ENCODE data around the gene HEMGN.

HEMGN gene

GRCh38 chr9:97921959-97922724, 15.8 kb downstream of the HEMGN start, which contains the start of gene TRMO:
Gene TRMO, minus strand, starts transcription at chr9:97922500. Its CDS starts 7 bp downstream, at chr9:97922493.
- Histone ChIP-seq H3K27me3 (ENCODE audit: control insufficient read depth in 1 of 2, insufficient read depth in 2 of 2, low read length in 2 of 2) (no peaks in the 10 kb centered on the region), H3K9me3 (ENCODE audit: low read length) (no peaks in the 10 kb centered on the region), H3K27ac (ENCODE audit: low read depth, low read length) (peak within 1 kb of the TSS; percentile 79), H3K36me3 (ENCODE audit: insufficient read depth, low read length) (peaks cover 4% of the 10 kb centered on the region), H3K4me3 (ENCODE audit: low read depth in 1 of 2, low read length in 2 of 2) (peak within 1 kb of the TSS; percentile 51 to 73), H3K9ac (ENCODE audit: low read length) (peak within 1 kb of the TSS; percentile 79), H3K4me1 (ENCODE audit: insufficient read depth, low read length) (peaks cover 21% of the 10 kb centered on the region)

DNA sequence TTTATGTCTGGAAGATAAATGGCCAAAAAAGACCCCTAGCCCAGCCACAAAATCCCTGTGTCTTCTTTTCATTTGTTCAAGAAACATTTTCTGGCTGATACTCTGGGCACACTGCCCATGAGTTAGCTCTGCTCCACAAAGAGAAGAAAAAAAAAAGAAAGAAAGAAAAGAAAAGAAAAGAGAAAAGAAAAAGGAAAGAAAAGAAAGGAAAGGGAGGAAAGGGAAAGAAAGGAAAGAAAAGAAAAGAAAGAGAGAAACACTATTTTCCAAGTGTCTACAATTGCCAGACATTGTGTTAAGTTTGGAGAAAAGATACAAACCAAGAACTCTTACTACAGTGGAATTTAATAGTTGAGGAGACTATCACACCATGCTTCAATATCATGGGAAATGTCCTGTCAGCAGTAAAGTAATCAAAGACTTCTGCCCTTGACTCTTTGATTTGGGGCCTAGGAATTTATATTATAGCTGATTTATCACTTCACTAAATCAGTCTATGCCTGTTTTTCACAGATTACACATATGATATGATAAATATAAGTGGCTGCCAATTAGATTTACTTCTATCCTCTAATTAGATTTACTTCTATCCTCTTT, 18.7 kb downstream of the HEMGN start:
- no peak overlapping the region for H3K27ac ChIP-seq (ENCODE audit: low read depth, low read length)
- H3K36me3 ChIP-seq (ENCODE audit: insufficient read depth, low read length) = peaks cover 10% of the 10 kb centered on the region
- no peak overlapping the region for H3K9ac ChIP-seq (ENCODE audit: low read length)
- no peaks in the 10 kb centered on the region for H3K9me3 ChIP-seq (ENCODE audit: low read length)
- H3K27me3 ChIP-seq (ENCODE audit: control insufficient read depth in 1 of 2, insufficient read depth in 2 of 2, low read length in 2 of 2) = no peaks in the 10 kb centered on the region
- H3K4me1 ChIP-seq (ENCODE audit: insufficient read depth, low read length) = peaks cover 21% of the 10 kb centered on the region
- no peak overlapping the region for H3K4me3 ChIP-seq (ENCODE audit: low read depth in 1 of 2, low read length in 2 of 2)

DNA sequence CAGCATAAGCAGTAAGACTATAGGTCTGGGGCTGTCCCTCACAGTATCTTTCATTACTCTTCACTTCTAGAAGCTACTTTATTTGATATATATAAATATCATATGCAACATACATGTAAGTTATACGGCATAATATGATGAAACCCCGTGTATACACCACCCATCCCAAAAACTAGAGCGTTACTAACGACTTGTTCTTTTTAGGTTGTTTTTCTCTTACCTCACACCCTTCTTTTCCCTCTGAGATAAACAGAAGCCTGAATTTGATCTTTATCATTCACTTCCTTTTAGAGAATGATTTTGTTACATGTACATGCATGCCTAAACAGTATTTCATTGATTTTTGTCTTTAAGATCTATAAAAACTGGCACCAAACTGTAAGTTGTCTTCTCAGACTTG, 19.4 kb downstream of the HEMGN start:
- Histone ChIP-seq H3K4me1 (ENCODE audit: insufficient read depth, low read length) (peaks cover 21% of the 10 kb centered on the region), H3K27ac (ENCODE audit: low read depth, low read length) (no peak overlapping the region), H3K9ac (ENCODE audit: low read length) (no peak overlapping the region), H3K36me3 (ENCODE audit: insufficient read depth, low read length) (peaks cover 10% of the 10 kb centered on the region), H3K27me3 (ENCODE audit: control insufficient read depth in 1 of 2, insufficient read depth in 2 of 2, low read length in 2 of 2) (no peaks in the 10 kb centered on the region), H3K9me3 (ENCODE audit: low read length) (no peaks in the 10 kb centered on the region), H3K4me3 (ENCODE audit: low read depth in 1 of 2, low read length in 2 of 2) (no peak overlapping the region)

GRCh38 chr9:97911970-97912369, 26.0 kb downstream of the HEMGN start:
- Histone ChIP-seq H3K27ac (ENCODE audit: low read depth, low read length) (no peak overlapping the region), H3K36me3 (ENCODE audit: insufficient read depth, low read length) (peaks cover 32% of the 10 kb centered on the region)

DNA sequence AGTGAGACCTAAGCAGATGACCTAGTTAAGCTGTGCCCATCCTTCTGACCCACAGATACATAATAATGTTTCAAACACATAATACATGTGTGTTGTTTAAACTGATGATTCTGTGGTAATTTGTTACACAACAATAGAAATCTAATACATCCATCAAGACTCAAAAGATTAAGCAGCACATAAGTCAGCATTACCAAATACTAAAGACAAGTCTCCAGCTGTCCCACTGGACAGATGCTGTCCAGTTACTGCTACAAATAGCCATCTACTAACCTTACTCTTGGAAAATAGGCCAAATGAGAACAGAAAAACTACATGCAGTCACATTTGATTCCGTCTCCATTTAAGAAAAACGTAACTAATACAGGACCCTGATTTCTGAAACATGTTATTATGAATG, 26.4 kb downstream of the HEMGN start:
- no peaks in the 10 kb centered on the region for H3K9me3 ChIP-seq (ENCODE audit: low read length)

More at GRCh38 chr9:97911970-97912369, 26.0 kb downstream of the HEMGN start:
- Histone ChIP-seq H3K4me3 (ENCODE audit: low read depth in 1 of 2, low read length in 2 of 2) (no peak overlapping the region), H3K9ac (ENCODE audit: low read length) (no peak overlapping the region), H3K4me1 (ENCODE audit: insufficient read depth, low read length) (no peaks in the 10 kb centered on the region), H3K27me3 (ENCODE audit: control insufficient read depth in 1 of 2, insufficient read depth in 2 of 2, low read length in 2 of 2) (no peaks in the 10 kb centered on the region), H3K9me3 (ENCODE audit: low read length) (no peaks in the 10 kb centered on the region)

DNA sequence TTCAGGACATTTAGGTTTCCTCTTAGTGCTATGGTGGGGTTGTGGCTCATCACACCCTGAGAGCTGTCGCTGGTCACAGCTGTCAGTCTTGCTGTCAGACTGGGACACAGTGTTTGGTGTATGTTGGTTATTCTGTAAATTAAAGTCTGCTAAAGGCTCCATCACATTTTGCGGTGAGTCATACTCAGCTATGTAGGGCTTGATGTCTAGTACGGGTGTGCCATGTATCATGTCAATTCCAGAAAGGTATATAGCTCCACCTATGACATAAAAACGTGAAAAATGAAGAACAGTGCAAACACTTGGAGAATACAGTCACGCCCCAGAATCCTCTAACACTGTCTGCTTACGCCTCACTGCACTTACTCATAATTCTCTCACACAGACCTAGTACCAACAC, 27.6 kb downstream of the HEMGN start:
- no peaks in the 10 kb centered on the region for H3K9me3 ChIP-seq (ENCODE audit: low read length)
- no peak overlapping the region for H3K9ac ChIP-seq (ENCODE audit: low read length)
- no peak overlapping the region for H3K27ac ChIP-seq (ENCODE audit: low read depth, low read length)
- H3K27me3 ChIP-seq (ENCODE audit: control insufficient read depth in 1 of 2, insufficient read depth in 2 of 2, low read length in 2 of 2) = no peaks in the 10 kb centered on the region
- H3K4me1 ChIP-seq (ENCODE audit: insufficient read depth, low read length) = peaks cover 4% of the 10 kb centered on the region
- H3K4me3 ChIP-seq (ENCODE audit: low read depth in 1 of 2, low read length in 2 of 2) = no peak overlapping the region
- peaks cover 31% of the 10 kb centered on the region for H3K36me3 ChIP-seq (ENCODE audit: insufficient read depth, low read length)

More for the DNA sequence above, 26.4 kb downstream of the HEMGN start:
- H3K36me3 ChIP-seq (ENCODE audit: insufficient read depth, low read length) = peaks cover 32% of the 10 kb centered on the region
- H3K4me1 ChIP-seq (ENCODE audit: insufficient read depth, low read length) = peaks cover under 1% of the 10 kb centered on the region
- H3K9ac ChIP-seq (ENCODE audit: low read length) = no peak overlapping the region
- H3K4me3 ChIP-seq (ENCODE audit: low read depth in 1 of 2, low read length in 2 of 2) = no peak overlapping the region
- no peak overlapping the region for H3K27ac ChIP-seq (ENCODE audit: low read depth, low read length)
- no peaks in the 10 kb centered on the region for H3K27me3 ChIP-seq (ENCODE audit: control insufficient read depth in 1 of 2, insufficient read depth in 2 of 2, low read length in 2 of 2)

DNA sequence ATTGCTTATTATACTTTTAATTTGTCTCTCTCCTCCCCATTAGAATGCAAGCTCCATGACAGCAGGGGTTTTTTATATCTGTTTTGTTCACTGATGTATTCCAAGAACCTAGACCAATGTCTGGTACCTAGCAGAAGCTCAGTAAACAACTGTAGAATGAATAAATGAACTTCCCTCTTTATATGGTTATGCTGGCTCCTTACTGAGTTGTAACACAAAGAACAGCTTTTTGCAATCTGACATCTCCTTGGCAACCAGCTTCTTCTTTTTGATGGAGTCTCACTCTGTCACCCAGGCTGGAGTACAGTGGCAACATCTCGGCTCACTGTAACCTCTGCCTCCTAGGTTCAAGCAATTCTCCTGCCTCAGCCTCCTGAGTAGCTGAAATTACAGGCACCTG, 29.3 kb downstream of the HEMGN start:
- Histone ChIP-seq H3K36me3 (ENCODE audit: insufficient read depth, low read length) (peaks cover 31% of the 10 kb centered on the region), H3K4me3 (ENCODE audit: low read depth in 1 of 2, low read length in 2 of 2) (no peak overlapping the region), H3K27me3 (ENCODE audit: control insufficient read depth in 1 of 2, insufficient read depth in 2 of 2, low read length in 2 of 2) (no peaks in the 10 kb centered on the region), H3K9me3 (ENCODE audit: low read length) (no peaks in the 10 kb centered on the region), H3K9ac (ENCODE audit: low read length) (no peak overlapping the region), H3K4me1 (ENCODE audit: insufficient read depth, low read length) (peaks cover 4% of the 10 kb centered on the region), H3K27ac (ENCODE audit: low read depth, low read length) (no peak overlapping the region)

DNA sequence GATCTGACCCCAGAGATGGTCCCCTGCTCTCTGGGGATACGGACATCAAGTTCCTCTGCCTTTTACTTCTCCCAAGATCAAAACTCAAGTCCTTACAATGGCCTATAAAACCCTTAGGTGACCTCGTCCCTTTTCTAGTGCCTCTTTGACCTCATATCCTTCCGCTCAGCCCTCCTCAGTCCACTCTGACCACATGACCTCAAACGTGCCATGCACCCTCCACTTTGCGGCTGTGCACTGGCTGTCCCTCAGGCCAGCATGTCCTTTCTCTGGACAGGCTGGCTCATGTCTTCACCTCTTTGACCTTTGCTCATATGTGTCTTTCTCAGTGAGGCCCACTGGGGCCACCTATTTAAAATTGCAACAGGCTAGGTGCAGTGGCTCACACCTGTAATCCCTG, 30.3 kb downstream of the HEMGN start:
- Histone ChIP-seq H3K27me3 (ENCODE audit: control insufficient read depth in 1 of 2, insufficient read depth in 2 of 2, low read length in 2 of 2) (no peaks in the 10 kb centered on the region), H3K4me3 (ENCODE audit: low read depth in 1 of 2, low read length in 2 of 2) (no peak overlapping the region), H3K9me3 (ENCODE audit: low read length) (no peaks in the 10 kb centered on the region), H3K4me1 (ENCODE audit: insufficient read depth, low read length) (peaks cover 4% of the 10 kb centered on the region), H3K9ac (ENCODE audit: low read length) (no peak overlapping the region), H3K36me3 (ENCODE audit: insufficient read depth, low read length) (peaks cover 31% of the 10 kb centered on the region), H3K27ac (ENCODE audit: low read depth, low read length) (no peak overlapping the region)

DNA sequence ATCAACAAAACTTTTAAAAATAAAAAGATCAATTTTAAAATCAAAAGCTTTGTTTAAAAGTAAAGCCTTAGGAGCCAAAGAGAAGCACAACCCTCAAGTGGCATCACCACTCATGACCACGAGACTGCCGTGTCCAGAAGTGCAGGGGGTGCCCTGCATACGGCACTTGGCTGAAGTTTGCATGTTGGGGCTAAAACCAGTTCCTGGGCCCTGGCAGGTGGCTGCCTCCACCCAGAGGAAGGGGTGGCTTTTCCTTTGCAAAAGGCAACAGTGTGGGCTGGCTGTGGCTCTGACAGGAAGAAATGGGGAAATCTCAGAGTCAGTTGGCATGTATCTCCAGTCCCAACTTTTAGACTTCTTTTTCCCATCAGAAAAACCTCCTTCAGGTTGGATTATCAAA, 30.9 kb downstream of the HEMGN start:
- Histone ChIP-seq H3K4me1 (ENCODE audit: insufficient read depth, low read length) (peaks cover 4% of the 10 kb centered on the region), H3K4me3 (ENCODE audit: low read depth in 1 of 2, low read length in 2 of 2) (no peak overlapping the region), H3K9ac (ENCODE audit: low read length) (no peak overlapping the region), H3K9me3 (ENCODE audit: low read length) (no peaks in the 10 kb centered on the region), H3K27me3 (ENCODE audit: control insufficient read depth in 1 of 2, insufficient read depth in 2 of 2, low read length in 2 of 2) (no peaks in the 10 kb centered on the region), H3K36me3 (ENCODE audit: insufficient read depth, low read length) (peaks cover 31% of the 10 kb centered on the region), H3K27ac (ENCODE audit: low read depth, low read length) (no peak overlapping the region)

DNA sequence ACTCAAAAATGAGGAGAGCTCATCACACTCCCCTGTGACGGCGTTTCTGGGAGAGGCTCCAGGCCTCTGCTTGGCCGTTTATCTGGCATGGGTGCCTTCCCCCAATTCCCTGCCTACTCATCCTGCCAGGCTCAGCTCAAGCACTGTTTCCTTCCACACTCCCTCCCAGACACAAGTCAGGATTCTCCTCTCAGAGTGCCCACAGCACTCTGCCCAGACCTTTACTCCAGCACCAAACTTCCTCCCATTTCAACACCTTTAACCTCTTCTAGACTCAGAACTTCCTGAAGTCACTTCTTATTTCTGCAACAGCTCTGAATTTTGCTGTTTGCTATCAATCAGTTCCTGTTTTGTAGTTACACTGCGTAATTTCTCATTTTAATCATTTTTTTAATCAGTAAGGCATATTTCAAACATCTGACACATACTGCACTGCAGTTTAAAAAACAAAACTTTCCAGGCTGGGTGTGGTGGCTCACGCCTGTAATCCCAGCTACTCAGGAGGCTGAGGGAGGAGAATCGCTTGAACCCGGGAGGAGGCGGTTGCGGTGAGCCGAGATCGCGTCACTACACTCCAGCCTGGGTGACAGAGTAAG, 31.6 kb downstream of the HEMGN start:
- no peaks in the 10 kb centered on the region for H3K27me3 ChIP-seq (ENCODE audit: control insufficient read depth in 1 of 2, insufficient read depth in 2 of 2, low read length in 2 of 2)
- no peak overlapping the region for H3K4me3 ChIP-seq (ENCODE audit: low read depth in 1 of 2, low read length in 2 of 2)
- no peaks in the 10 kb centered on the region for H3K9me3 ChIP-seq (ENCODE audit: low read length)
- H3K9ac ChIP-seq (ENCODE audit: low read length) = no peak overlapping the region
- no peak overlapping the region for H3K27ac ChIP-seq (ENCODE audit: low read depth, low read length)
- H3K36me3 ChIP-seq (ENCODE audit: insufficient read depth, low read length) = peaks cover 26% of the 10 kb centered on the region
- H3K4me1 ChIP-seq (ENCODE audit: insufficient read depth, low read length) = peaks cover 4% of the 10 kb centered on the region

DNA sequence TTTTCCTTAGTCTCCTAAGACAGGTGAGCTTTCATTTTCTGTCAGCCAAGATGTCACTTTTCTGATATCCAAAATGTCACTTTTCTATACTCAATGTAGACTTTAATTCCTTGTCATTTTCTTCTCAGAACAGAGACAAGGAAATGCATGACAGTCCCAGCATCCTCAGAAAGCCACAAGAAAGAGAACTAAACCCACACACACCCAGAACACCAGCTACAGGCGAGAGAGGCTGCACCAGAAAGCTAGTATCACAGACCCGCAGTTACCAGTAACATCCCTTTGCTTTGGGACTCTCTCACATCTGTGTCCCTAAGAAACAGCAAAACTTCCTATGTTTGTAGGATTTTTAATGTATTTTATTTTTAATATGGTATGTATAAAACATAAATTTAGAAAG, 32.7 kb downstream of the HEMGN start:
- Histone ChIP-seq H3K9me3 (ENCODE audit: low read length) (no peaks in the 10 kb centered on the region), H3K4me3 (ENCODE audit: low read depth in 1 of 2, low read length in 2 of 2) (no peak overlapping the region), H3K27me3 (ENCODE audit: control insufficient read depth in 1 of 2, insufficient read depth in 2 of 2, low read length in 2 of 2) (no peaks in the 10 kb centered on the region), H3K9ac (ENCODE audit: low read length) (no peak overlapping the region), H3K36me3 (ENCODE audit: insufficient read depth, low read length) (peaks cover 15% of the 10 kb centered on the region), H3K4me1 (ENCODE audit: insufficient read depth, low read length) (peaks cover 4% of the 10 kb centered on the region), H3K27ac (ENCODE audit: low read depth, low read length) (no peak overlapping the region)

All from muscle layer of colon (tissue), 2 donors.